Measurements from ENCODE around the gene SCN2A. TPM values are rescaled to one million over a fixed set of nuclear protein-coding genes. Genes with fewer than 3 reads are reported as not detected.

SCN2A gene
- polyA plus RNA-seq, 1 donor (not counting 4 experiments of a cell fraction or from before 2014, with no cell fraction given), result 1.0 TPM

GRCh38 chr2:165414187-165414586 is 175.0 kb downstream of the SCN2A start:
- Histone ChIP-seq H2AFZ (ENCODE audit: control insufficient read depth, low read length) (no peak overlapping the region), H3K36me3 (ENCODE audit: control insufficient read depth in 2 of 2, extremely low read depth in 1 of 2, insufficient read depth in 2 of 2, low read length in 2 of 2) (no peaks in the 10 kb centered on the region), H3K9me1 (ENCODE audit: control insufficient read depth, extremely low read depth, insufficient read depth, low read length) (no peaks in the 10 kb centered on the region), H3K27ac (ENCODE audit: control insufficient read depth, insufficient read depth, low read length) (no peak overlapping the region), H4K20me1 (ENCODE audit: control insufficient read depth, extremely low read depth, insufficient read depth, low read length) (no peaks in the 10 kb centered on the region), H3K4me3 (ENCODE audit: control insufficient read depth in 2 of 3, extremely low read depth in 1 of 3, insufficient read depth in 2 of 3, low read depth in 1 of 3, low read length in 3 of 3) (no peak overlapping the region), H3K4me1 (ENCODE audit: control insufficient read depth, extremely low read depth, insufficient read depth, low read length) (no peaks in the 10 kb centered on the region), H3K9ac (ENCODE audit: control insufficient read depth, extremely low read depth, insufficient read depth, low read length) (no peak overlapping the region), H3K27me3 (ENCODE audit: control insufficient read depth, extremely low read depth, insufficient read depth, low read length) (no peaks in the 10 kb centered on the region), H3K9me3 (ENCODE audit: control insufficient read depth, low read depth, low read length) (no peaks in the 10 kb centered on the region), H3K79me2 (ENCODE audit: control insufficient read depth, insufficient read depth, low read length) (no peaks in the 10 kb centered on the region), H3K4me2 (ENCODE audit: control insufficient read depth, extremely low read depth, insufficient read depth, low read depth, low read length) (no peak overlapping the region)
- DNase-seq (ENCODE audit: low read depth, low spot score), result no peak
- no peak for FAIRE-seq
- TF ChIP-seq CTCF (optimal IDR thresholded peaks at IDR 0.05 in 1 of 3, IDR thresholded peaks at IDR 0.05 in 1 of 3, conservative IDR thresholded peaks at IDR 0.05 in 1 of 3; ENCODE audit: extremely low read depth in 1 of 3, insufficient read depth in 2 of 3, low read length in 3 of 3) (no peak), EZH2 (IDR thresholded peaks at IDR 0.05; ENCODE audit: low read length) (no peak)
- dilution Hi-C loops (cut with MboI; ENCODE audit: extremely low pct_ligation_motif_present, low sequenced_read_pairs), result loop anchor here (25.0 kb wide), 1 partner anchor 273 kb away; no protein-coding TSS in a partner anchor

GRCh38 chr2:165417009-165417408 is 177.8 kb downstream of the SCN2A start:
- FAIRE-seq (no peak), DNase-seq (ENCODE audit: low read depth, low spot score) (no peak)
- Histone ChIP-seq H3K4me2 (ENCODE audit: control insufficient read depth, extremely low read depth, insufficient read depth, low read depth, low read length) (no peak overlapping the region), H3K9me3 (ENCODE audit: control insufficient read depth, low read depth, low read length) (no peaks in the 10 kb centered on the region), H3K9ac (ENCODE audit: control insufficient read depth, extremely low read depth, insufficient read depth, low read length) (no peak overlapping the region), H3K36me3 (ENCODE audit: control insufficient read depth in 2 of 2, extremely low read depth in 1 of 2, insufficient read depth in 2 of 2, low read length in 2 of 2) (no peaks in the 10 kb centered on the region), H3K4me1 (ENCODE audit: control insufficient read depth, extremely low read depth, insufficient read depth, low read length) (no peaks in the 10 kb centered on the region), H4K20me1 (ENCODE audit: control insufficient read depth, extremely low read depth, insufficient read depth, low read length) (no peaks in the 10 kb centered on the region), H3K27me3 (ENCODE audit: control insufficient read depth, extremely low read depth, insufficient read depth, low read length) (no peaks in the 10 kb centered on the region), H3K4me3 (ENCODE audit: control insufficient read depth in 2 of 3, extremely low read depth in 1 of 3, insufficient read depth in 2 of 3, low read depth in 1 of 3, low read length in 3 of 3) (no peak overlapping the region), H3K27ac (ENCODE audit: control insufficient read depth, insufficient read depth, low read length) (no peak overlapping the region), H3K79me2 (ENCODE audit: control insufficient read depth, insufficient read depth, low read length) (no peaks in the 10 kb centered on the region), H2AFZ (ENCODE audit: control insufficient read depth, low read length) (no peak overlapping the region), H3K9me1 (ENCODE audit: control insufficient read depth, extremely low read depth, insufficient read depth, low read length) (no peaks in the 10 kb centered on the region)
- no peak for TF ChIP-seq EZH2 (IDR thresholded peaks at IDR 0.05; ENCODE audit: low read length)
- no peak for TF ChIP-seq CTCF (optimal IDR thresholded peaks at IDR 0.05 in 1 of 3, IDR thresholded peaks at IDR 0.05 in 1 of 3, conservative IDR thresholded peaks at IDR 0.05 in 1 of 3; ENCODE audit: extremely low read depth in 1 of 3, insufficient read depth in 2 of 3, low read length in 3 of 3)
- dilution Hi-C loops (cut with MboI; ENCODE audit: extremely low pct_ligation_motif_present, low sequenced_read_pairs), result loop anchor here (25.0 kb wide), 1 partner anchor 270 kb away; no protein-coding TSS in a partner anchor

Data from keratinocyte (primary cell).